Esophagus (tissue), 2 donors: ENCODE measurements around the gene FAM153A. TPM values are rescaled to one million over a fixed set of nuclear protein-coding genes. Genes with fewer than 3 reads are reported as not detected.
"Not testable (repeated sequence)": the region's sequence is repeated elsewhere in the genome, so short reads cannot be mapped to it uniquely, and the experiment has no call there.

Experiments
- H3K27ac ChIP-seq, 2 donors: one replicate each; pipeline ENCODE4 v1.5.1; 2013; ENCODE audit warnings: low read depth in 2 of 2, mild to moderate bottlenecking in 2 of 2, inconsistent platforms in 1 of 2, low read length in 1 of 2, moderate library complexity in 1 of 2
- H3K27me3 ChIP-seq, 2 donors: one replicate each; pipeline ENCODE4 v1.6.1; 2013; ENCODE audit warnings: low read length in 2 of 2, control low read depth in 1 of 2, mild to moderate bottlenecking in 1 of 2; ENCODE audit not compliant: insufficient read depth in 2 of 2, control insufficient read depth in 1 of 2
- H3K36me3 ChIP-seq, 2 donors: one replicate each; pipeline ENCODE4 v1.6.1; 2013; ENCODE audit warnings: low read length in 1 of 2; ENCODE audit not compliant: control insufficient read depth in 2 of 2, insufficient read depth in 2 of 2
- H3K4me1 ChIP-seq, 2 donors: one replicate each; pipeline ENCODE4 v1.6.1; 2013; ENCODE audit warnings: low read length in 1 of 2; ENCODE audit not compliant: control insufficient read depth in 2 of 2, insufficient read depth in 2 of 2
- H3K4me3 ChIP-seq, 2 donors: one replicate each; pipeline ENCODE4 v1.5.1; 2013; ENCODE audit warnings: low read length in 2 of 2, mild to moderate bottlenecking in 2 of 2, low read depth in 1 of 2, moderate library complexity in 1 of 2
- H3K9me3 ChIP-seq, 2 donors: one replicate each; pipeline ENCODE4 v1.6.1; 2013; ENCODE audit warnings: mild to moderate bottlenecking in 2 of 2, low read depth in 1 of 2, low read length in 1 of 2, moderate library complexity in 1 of 2; ENCODE audit not compliant: control insufficient read depth in 2 of 2, insufficient read depth in 1 of 2
- WGBS, 2 donors: extraction: QIAGEN DNeasy Blood & Tissue Kit; methylation state at CpG; one replicate each; pipeline ENCODE4 v1.1.7; 2013; 5-methylcytosine and 5-hydroxymethylcytosine counted together
- polyA plus RNA-seq, 2 donors: library from polyadenylated mRNA; stranded (reverse); fragments of 200-250 nt; gene quantifications; one replicate each; pipeline ENCODE4 v1.2.3, GENCODE V29; 2013
- donor health status: healthy with polysubstance abuse.
- donor health status: Bipolar disorder and iron deficiency.

The FAM153A gene
- 1 to 10 TPM in 1 of 2 donors, under 1 TPM in 1; 0.29 to 3.1 TPM for polyA plus RNA-seq

DNA sequence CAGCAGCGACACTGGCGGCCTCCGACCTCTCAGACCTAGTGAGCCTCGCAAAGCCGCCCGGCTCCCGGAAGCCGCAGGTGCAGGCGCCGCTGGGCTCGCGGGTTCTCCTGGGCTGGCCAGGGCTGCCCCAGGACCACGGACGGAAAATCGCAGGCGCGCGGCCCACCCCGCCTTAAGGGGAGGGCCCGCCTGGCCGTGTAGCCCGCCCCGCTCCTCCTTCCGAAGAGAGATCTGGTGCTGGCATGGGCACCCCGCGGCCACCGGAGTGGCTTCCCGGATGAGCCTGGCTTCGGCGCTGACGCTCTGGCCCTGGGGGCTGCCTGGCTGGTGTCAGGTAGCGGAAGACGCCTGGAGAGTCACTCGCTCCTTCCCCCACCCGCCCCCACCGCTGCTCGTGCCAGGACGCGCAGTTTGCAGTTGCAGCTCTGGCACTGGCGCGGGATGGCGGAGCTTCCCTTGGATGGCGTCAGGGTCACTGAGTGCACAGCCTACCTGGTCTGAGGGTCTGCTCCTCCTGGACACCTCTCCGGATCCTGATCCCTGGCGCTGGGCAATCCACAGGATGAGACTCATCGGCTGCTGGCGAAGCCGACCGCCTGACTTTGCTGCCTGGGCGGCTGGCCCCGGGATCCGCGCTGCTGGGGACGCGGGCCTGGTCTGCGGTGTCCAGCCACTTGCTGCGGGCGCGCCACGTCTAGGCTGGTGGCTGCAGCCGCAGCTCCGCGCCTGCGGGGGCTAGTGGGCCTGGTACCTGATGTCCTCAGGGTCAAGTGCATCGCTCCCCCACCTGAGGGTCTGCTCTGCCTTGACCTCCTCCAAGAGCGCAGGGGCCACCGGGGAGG, at the start of gene FAM153A:
TSS of gene FAM153A (minus strand) at position 108 of the 842 bp plus-strand sequence.
- H3K9me3 ChIP-seq, H3K27me3 ChIP-seq, H3K27ac ChIP-seq, H3K4me1 ChIP-seq, H3K36me3 ChIP-seq, H3K4me3 ChIP-seq: not testable (repeated sequence)
- WGBS, 2 donors: 14% methylated on average over 14 of the region's 67 CpGs; no CpG with 5 or more reads in 1 of the 2 donors

DNA sequence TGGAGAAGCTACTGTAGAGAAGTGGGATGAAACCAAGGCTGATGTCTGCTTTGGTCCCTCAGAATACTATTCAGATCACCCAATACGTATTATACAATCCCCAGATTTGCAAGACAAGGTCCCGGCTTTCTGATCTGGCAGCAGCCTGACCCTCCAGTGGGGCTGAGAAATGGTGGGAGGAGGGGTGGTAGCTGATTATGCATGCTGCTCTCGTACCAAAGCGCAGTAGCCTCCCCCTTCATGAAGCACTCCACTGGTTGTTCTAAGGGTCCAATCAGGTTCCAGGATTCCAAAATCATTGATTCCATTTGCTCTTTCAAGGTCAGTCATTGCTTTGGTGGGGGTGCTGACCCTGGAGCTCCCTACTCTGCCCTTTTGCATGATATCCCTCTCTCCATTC, 49.6 kb upstream of the FAM153A start:
- H3K27ac ChIP-seq, H3K9me3 ChIP-seq, H3K36me3 ChIP-seq, H3K27me3 ChIP-seq, H3K4me1 ChIP-seq, H3K4me3 ChIP-seq: not testable (repeated sequence)
- 56 to 71% methylated on average over 2 to 4 of the region's 4 CpGs for WGBS, 2 donors

DNA sequence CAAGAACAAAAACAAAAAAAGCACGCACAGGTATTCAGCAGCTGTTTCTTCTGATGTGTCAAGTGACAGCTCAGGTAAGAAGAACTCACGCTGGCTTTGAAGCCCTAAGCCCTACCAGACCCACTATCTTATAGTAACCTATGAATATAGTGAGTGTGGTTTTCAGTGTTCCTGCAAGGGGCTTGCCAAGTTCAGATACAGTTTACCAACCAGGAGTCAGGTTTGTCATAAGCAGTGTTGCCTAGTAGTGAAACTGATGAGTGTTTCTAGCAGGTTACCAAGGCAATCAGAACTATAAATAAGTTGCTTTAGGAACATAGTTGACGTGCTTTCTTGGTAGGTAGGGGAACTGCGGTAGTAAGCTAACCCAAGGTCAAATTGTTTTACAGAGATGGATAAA, 43.4 kb upstream of the FAM153A start:
- H3K27me3 ChIP-seq, H3K4me1 ChIP-seq, H3K9me3 ChIP-seq, H3K36me3 ChIP-seq, H3K4me3 ChIP-seq, H3K27ac ChIP-seq: not testable (repeated sequence)
- WGBS, 2 donors: no CpG with 5 or more reads among the region's 4 CpGs

DNA sequence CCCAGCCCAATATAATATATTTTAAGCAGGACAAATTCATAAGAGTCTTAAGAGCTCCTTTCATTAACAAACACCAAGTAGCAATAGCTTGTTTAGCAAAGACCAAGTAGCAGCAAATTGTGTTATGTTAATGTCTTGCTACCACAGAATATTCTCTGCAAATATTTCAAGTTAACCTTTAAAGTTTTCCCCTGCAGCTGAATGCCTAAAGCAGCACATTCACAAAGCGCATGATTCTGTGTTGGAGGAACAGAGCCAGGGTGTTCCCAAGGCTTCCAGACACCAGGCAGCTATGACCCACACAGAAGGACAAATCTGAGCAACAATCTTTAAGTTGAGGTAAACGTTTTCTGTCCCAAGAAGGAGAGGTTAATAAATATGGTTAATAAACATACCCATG, 42.1 kb upstream of the FAM153A start:
- H3K36me3 ChIP-seq, H3K9me3 ChIP-seq, H3K27me3 ChIP-seq, H3K27ac ChIP-seq, H3K4me3 ChIP-seq, H3K4me1 ChIP-seq: not testable (repeated sequence)
- no CpG with 5 or more reads among the region's 2 CpGs for WGBS, 2 donors

DNA sequence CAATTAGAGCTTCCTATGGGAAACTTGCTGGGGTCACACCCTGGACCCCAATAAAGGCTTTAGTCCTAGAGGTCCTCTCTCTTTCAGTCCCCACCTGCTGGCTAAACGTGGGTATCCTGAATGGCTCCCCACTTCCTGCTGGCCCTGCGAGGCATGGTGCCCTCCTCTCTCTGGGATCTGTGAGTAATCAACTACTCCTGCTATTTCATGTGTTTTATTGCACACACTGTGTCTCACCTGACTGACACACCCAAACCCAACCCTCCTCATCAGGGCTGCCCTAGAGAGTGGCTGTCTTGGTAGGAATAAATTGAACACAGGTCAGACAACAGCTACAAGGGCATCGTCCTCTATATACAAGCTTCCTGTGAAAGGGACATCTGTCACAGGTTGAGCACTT, 39.8 kb upstream of the FAM153A start:
- not testable (repeated sequence) for H3K27me3 ChIP-seq, H3K4me1 ChIP-seq, H3K36me3 ChIP-seq, H3K27ac ChIP-seq, H3K4me3 ChIP-seq, H3K9me3 ChIP-seq
- WGBS, 2 donors: no CpG with 5 or more reads among the region's 3 CpGs

DNA sequence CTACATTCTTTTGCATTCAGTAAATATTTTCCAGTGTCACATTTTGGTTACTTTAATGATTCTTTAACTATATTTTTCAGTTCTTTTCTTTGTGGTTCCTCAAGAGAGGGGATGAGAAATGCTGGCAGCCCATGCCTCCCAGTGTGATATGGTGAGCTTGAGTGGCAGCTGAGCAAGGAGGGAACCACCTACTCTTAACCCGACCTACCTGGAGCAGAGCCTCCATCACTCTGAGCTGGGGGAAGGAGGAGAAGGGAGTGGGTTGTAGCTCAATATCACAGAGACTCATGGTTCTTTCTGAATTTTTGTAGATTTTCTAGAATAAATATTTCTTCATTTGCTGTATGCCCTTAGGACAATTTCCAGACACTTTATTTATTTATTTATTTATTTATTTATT, 37.0 kb upstream of the FAM153A start:
- no CpG with 5 or more reads among the region's 1 CpG for WGBS, 2 donors
- not testable (repeated sequence) for H3K4me1 ChIP-seq, H3K36me3 ChIP-seq, H3K27me3 ChIP-seq, H3K9me3 ChIP-seq, H3K27ac ChIP-seq, H3K4me3 ChIP-seq

DNA sequence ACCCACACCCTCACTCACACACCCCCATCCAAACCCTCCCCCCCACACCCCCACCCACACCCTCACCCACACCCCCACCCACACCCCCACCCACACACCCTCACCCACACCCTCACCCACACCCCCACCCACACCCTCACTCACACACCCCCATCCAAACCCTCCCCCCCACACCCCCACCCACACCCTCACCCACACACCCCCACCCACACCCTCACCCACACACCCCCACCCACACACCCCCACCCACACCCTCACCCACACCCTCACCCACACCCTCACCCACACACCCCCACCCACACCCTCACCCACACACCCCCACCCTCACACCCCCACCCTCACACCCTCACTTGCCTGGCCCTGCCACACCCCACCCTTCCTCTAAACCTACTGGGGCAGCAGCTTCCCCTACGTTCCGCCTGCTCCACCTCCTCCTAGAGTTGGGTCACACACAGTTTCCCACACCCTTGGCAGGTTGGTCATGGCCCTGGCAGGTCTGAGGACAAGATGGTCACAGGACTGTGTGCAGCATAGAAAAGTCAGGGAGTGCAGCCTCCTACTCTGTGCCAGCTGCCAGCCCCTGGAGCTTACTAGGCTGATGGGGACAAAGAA, 30.2 kb upstream of the FAM153A start:
- WGBS, 2 donors: no CpG with 5 or more reads among the region's 2 CpGs
- not testable (repeated sequence) for H3K27ac ChIP-seq

DNA sequence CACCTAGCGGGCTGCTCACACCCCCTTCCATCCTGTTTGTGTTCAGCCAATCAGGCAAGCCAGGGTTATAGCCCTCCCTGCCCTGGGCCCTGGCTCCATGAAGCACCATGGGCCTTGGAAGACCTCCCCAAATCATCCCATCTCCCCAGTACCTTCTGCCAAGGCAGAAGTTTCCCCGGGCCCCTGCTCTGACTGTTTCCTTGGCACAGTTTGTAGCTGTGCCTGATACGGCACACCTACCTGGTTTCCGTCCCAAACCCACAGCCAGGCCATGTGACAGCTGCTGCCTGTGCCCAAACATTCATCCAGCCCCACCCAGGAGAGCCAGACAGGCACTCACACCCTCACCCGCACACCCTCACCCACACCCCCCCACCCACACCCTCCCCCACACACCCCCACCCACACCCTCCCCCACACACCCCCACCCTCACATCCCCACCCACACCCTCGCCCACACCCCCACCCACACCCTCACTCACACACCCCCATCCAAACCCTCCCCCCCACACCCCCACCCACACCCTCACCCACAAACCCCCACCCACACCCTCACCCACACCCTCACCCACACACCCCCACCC, 29.6 kb upstream of the FAM153A start:
- H3K27ac ChIP-seq, H3K27me3 ChIP-seq, H3K9me3 ChIP-seq, H3K4me3 ChIP-seq, H3K36me3 ChIP-seq, H3K4me1 ChIP-seq: not testable (repeated sequence)
- no CpG with 5 or more reads among the region's 6 CpGs for WGBS, 2 donors

More for the DNA sequence above, 30.2 kb upstream of the FAM153A start:
- not testable (repeated sequence) for H3K36me3 ChIP-seq, H3K4me3 ChIP-seq, H3K9me3 ChIP-seq, H3K27me3 ChIP-seq, H3K4me1 ChIP-seq

DNA sequence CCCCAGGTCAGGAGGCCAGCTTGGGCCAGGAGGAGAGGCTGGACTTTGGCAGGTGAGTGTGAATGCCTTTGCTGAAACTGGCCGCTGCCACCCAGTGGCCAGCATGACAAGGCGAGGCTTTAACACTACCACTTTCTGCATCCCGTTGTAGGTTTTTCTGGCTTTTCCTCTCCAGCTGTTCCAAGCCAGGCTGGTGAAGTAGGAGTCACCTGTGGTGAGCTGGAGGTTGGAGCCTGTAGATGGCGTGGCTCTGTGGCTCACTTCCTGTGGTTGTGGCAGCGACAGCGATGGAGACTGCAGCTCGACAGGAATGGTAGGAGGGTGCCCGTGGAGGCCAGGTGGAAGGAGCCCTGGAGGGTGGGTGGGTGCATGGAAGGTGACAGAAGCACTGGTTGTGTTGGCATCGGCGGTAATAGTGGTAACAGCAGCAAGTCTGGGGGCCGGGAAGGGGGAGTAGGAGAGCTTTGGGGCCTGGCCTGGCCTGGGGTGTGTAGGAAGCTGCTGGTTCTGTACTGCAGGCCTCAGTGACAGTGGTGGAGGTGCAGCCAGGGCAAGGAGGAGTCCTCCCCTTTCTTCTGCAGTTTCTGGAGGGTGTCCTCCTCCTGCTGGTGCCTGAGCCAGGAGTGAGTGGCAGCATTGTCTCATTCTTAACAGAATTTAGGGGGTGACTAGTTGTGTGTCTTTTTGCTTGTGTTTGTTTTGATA, 26.7 kb upstream of the FAM153A start:
- H3K27me3 ChIP-seq, H3K36me3 ChIP-seq, H3K4me1 ChIP-seq, H3K4me3 ChIP-seq, H3K27ac ChIP-seq, H3K9me3 ChIP-seq: not testable (repeated sequence)
- WGBS, 2 donors: 55 to 62% methylated on average over 5 of the region's 11 CpGs
